NCI-H1930 (cell line): ENCODE measurements around the gene RBM14.
"Not testable (repeated sequence)": the region's sequence is repeated elsewhere in the genome, so short reads cannot be mapped to it uniquely, and the experiment has no call there.

ENCODE experiments used
- DNase-seq, 2 experiments: peaks; one replicate each; lab custom pipeline; 2025; lab: John Stamatoyannopoulos, UW

Gene RBM14

GRCh38 chr11:66616379-66617154 is at the start of gene RBM14:
Gene RBM14 (plus strand): TSS chr11:66616630. CDS start chr11:66616721, 91 bp downstream.
- DNase-seq: peak; percentile 97 to 98

DNA sequence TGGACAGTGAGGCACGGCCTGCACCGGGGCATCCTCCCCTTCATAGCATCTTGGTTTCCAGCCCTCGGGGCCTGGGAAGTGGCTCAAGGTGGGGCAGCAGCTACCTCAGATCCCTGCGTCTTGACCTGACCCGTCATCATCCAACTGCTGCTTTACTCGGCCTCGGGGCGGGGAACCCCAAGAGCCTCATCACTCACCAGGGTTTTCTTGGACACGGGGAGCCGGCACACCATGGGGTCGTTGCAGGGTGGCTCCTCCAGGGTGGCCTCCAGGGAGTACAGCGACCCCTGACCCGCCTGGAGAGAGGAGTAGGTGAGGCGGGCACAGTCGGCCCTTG is 48.7 kb upstream of the RBM14 start:
- DNase-seq: no peak

DNA sequence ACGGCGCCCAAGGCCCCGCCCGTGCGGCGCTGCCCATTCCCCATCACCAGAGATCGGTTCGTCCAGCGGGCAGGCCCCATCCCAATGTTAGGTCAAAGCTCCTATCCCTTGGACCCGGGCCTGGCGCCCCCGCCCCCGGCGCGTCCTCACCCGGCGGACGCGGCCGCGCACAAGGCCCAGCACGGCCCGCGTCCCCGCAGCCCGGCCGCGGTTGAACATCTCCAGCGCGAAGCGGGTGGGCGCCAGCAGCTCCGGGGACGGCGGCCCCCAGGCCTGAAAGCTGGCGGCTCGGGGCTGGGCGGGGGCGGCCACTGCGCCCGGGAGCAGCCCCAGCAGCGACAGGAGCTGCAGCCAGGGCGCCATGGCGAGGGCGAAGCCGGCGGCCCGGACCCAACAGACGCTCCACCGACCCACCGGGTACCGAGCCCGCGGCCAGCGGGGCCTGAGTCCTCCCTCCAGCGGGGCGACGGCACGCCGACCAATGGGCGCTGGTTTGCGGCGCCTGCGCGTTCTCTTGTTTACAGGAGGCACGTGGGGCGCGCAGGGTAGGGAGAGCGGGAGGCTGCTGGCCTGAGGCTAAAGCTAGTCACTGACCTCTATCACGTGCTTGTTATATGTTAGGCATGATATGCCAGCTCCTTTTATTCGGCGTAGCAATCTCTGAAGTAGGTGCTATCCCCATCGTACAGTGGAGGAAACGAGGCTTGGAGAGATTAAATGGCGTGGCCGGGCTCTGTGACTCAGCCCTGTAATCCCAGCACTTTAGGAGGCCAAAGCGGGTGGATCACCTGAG is 48.1 kb upstream of the RBM14 start, which contains the start of gene CTSF:
Gene CTSF (minus strand): TSS at position 483 of the 793 bp plus-strand sequence. CDS start 120 bp downstream, at position 363.
- peak; percentile 51 to 70 for DNase-seq

DNA sequence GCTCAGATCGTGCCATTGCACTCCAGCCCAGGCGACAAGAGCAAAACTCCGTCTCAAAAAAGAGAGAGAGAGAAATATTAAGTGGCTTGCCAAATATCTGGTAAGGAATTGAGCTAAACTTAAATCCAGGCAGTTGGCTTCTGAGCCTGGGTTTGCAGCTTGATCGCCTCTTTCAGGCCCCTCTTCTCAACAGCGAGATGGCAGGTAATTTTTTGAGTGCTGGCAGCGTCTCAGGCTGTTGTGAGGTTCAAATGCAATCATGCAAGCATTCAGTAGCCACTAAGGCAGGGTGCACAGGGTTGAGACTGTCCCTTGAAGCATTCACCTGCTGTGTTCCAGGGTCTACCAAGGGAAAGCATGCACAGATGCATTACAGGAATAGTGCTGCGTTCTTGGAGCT is 47.4 kb upstream of the RBM14 start:
- no peak for DNase-seq

- no peak for DNase-seq
Measured at GRCh38 chr11:66570079-66570849, 46.2 kb upstream of the RBM14 start.

GRCh38 chr11:66570850-66571180 is 45.6 kb upstream of the RBM14 start:
- DNase-seq: no peak

DNA sequence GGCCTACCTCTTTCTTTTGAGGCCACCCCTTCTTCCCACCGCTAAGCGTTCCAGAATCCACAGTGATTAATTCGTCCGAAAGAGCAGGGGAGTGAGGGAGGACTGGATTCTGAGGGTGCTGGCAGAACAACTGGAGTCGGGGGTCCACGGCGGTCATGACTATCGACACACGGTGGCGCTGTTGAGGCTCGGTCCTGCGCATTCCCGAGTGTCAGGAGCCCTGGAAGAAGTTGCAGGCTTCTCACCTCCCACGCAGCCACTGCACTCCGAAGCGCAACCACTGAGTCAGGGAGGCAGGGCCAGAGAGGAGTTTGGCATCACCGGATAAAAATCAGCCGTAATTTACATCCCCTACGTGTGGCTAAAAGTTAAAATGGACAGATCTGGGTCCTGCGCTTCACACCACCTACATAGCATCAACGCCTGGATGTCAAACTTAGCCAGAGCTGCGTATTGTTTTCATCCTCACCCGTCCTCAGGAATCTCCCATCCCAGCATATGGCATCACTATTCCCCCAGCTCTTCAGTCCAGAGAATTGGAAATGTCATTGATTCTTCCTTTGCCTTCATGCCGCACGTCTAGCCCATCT is 37.3 kb upstream of the RBM14 start:
- DNase-seq: peak; percentile 41 to 44

GRCh38 chr11:66580803-66581202 is 35.6 kb upstream of the RBM14 start:
- no peak for DNase-seq

GRCh38 chr11:66581261-66581660 is 35.2 kb upstream of the RBM14 start:
- no peak for DNase-seq

DNA sequence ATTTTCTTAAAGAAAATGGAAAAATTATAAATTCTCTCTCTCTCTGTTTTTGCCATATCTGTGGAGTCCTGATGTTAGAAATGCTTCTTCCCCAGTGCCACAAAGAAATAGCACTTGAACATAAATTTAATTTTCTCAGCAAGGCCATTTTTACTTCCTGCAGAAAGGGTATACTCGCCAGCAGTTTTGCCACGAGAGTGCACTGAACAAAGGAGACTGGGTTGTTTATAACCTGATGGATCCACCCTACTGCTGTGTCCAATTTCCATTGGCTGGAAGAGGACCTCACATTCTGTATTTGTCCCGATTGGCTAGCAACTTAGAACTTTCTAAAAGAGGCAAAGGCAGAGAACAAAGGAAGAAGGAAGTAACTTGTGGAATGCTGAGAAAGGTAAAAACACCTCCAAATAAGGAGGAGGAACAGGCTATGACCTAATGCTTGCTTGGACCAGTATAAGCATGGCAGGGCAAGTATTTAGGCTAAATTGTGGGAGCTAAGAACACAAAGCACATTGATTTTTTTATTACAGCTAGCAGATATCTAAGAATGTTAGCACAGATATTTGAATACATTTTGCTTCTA is 33.8 kb upstream of the RBM14 start:
- DNase-seq: not testable (repeated sequence)

GRCh38 chr11:66585447-66585846 is 31.0 kb upstream of the RBM14 start:
- DNase-seq: not testable (repeated sequence)

GRCh38 chr11:66586136-66586535 is 30.3 kb upstream of the RBM14 start:
- no peak for DNase-seq

GRCh38 chr11:66589315-66589714 is 27.1 kb upstream of the RBM14 start:
- DNase-seq: not testable (repeated sequence)

DNA sequence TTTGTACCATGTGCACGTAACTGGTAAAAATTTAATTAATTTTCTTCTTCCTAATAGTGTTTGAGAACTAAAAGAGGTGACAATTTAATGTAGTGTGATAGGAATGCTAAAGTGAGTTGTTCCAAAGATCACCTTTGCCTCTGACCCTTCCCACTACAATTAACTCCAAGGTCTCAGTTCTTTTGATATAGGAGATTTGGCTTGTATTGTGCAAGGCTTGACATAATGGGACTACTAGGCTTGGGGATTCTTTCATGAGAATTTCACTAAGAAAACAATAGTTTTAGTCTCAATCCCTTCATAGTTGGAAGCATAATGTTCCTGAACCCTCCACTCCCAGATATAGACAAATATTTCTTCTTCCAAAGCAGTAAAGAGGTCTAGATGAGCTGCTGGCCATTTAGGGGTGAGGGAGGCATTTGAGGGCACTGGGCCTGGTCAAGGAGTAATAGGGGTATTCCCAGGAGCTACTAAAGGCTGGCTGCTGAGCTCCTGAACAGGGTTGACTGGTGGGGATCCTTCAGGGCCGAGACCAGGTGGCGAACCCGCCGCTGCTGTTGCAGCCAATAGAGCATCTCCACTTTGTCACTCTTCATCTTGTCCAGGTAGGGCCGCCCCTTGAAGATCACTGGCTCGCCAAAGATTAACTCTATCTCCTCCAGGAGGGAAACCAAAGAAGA is 26.3 kb upstream of the RBM14 start:
- no peak for DNase-seq

DNA sequence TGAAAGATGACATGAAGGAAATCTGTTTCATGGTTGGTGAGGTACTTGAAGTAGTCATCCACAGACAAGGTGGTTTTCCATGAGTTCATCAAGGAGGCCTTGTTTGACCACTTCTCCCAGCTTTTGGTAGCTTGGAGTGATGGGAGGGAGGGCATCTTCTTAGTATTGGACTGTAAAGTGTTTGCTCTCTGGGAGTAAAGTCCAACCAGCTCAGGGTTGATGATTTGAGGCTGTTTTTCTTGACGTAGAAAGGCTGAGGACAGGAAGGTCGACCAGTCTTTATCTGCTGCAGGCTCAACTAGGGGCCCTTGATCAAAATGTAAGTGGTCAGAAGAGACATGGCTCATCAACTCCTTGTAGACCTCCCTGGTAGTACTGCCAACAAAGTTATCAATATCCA is 25.3 kb upstream of the RBM14 start:
- no peak for DNase-seq

GRCh38 chr11:66592457-66593302 is 23.8 kb upstream of the RBM14 start, which contains the start of the genes CCDC87 and CCS:
Gene CCDC87 (minus strand): TSS chr11:66593063. CDS start chr11:66593015, 48 bp downstream.
Gene CCS (plus strand): TSS chr11:66593185. CDS start chr11:66593262, 77 bp downstream.
- DNase-seq: peak; percentile 85 to 92

DNA sequence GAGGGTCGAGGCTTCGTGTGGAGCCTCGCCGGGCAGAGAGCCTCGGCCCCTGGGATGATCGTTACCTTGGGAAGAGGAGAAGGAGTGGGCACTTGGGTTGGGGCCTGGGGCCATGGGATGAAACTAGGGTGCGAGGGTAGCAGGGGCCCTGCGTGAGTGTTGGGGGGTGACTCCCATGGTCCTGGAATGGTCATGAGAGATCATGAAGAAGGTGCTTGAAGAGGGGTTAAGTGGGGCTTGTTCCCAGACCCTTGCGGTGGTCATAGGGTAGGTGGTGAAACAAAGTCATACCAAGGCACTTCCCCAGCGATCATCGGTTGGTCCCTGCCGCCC is 23.2 kb upstream of the RBM14 start:
- no peak for DNase-seq

- no peak for DNase-seq
Measured at GRCh38 chr11:66593650-66594049, 22.8 kb upstream of the RBM14 start.

GRCh38 chr11:66595245-66595904 is 21.1 kb upstream of the RBM14 start:
- DNase-seq: no peak

DNA sequence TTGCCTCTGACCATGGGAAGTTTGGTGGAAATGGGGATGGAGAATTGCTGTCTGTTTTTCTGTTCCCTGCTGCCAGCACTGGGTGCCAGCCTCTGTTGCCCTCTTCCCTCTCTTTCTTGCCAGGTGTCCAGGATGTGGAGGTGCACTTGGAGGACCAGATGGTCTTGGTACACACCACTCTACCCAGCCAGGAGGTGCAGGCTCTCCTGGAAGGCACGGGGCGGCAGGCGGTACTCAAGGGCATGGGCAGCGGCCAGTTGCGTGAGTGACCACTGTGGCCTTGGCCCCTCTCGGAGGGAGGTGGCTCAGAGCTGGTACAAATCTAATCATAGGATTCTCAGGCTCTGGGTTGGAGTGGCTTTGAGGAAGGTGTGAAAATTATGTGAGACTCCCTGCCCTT is 17.4 kb upstream of the RBM14 start:
- DNase-seq: no peak
